Fibroblast of skin of scalp (primary cell): ENCODE results near the gene PLA2G12B.
"Not testable (repeated sequence)": the region's sequence is repeated elsewhere in the genome, so short reads cannot be mapped to it uniquely, and the experiment has no call there.

Experiments
- DNase-seq: peaks from one replicate; pipeline ENCODE4 v3.0.0-alpha.2; 2013

Gene PLA2G12B

GRCh38 chr10:72935361-72935760 is 19.2 kb downstream of the PLA2G12B start:
- peak; percentile 27 for DNase-seq

- no peak for DNase-seq
Measured at GRCh38 chr10:72932259-72933015, 22.2 kb downstream of the PLA2G12B start.

GRCh38 chr10:72930276-72930675 is 24.3 kb downstream of the PLA2G12B start:
- DNase-seq: no peak

GRCh38 chr10:72928798-72929197 is 25.8 kb downstream of the PLA2G12B start:
- DNase-seq: no peak

GRCh38 chr10:72927485-72927884 is 27.1 kb downstream of the PLA2G12B start:
- DNase-seq: no peak

- DNase-seq: no peak
Measured at GRCh38 chr10:72925951-72926465, 28.6 kb downstream of the PLA2G12B start.

GRCh38 chr10:72924351-72924750 is 30.3 kb downstream of the PLA2G12B start:
- no peak for DNase-seq

- not testable (repeated sequence) for DNase-seq
Measured at GRCh38 chr10:72921147-72921683, 33.4 kb downstream of the PLA2G12B start.

GRCh38 chr10:72918352-72918751 is 36.3 kb downstream of the PLA2G12B start:
- no peak for DNase-seq

- DNase-seq: not testable (repeated sequence)
Measured at GRCh38 chr10:72917803-72918332, 36.7 kb downstream of the PLA2G12B start.

GRCh38 chr10:72917201-72917600 is 37.4 kb downstream of the PLA2G12B start:
- peak; percentile 44 for DNase-seq

GRCh38 chr10:72913287-72913686 is 41.3 kb downstream of the PLA2G12B start:
- no peak for DNase-seq

- DNase-seq: no peak
Measured at GRCh38 chr10:72912736-72913135, 41.9 kb downstream of the PLA2G12B start.

- DNase-seq: no peak
Measured at GRCh38 chr10:72911758-72912157, 42.8 kb downstream of the PLA2G12B start.

GRCh38 chr10:72910705-72911104 is 43.9 kb downstream of the PLA2G12B start:
- no peak for DNase-seq

- no peak for DNase-seq
Measured at GRCh38 chr10:72906446-72906845, 48.2 kb downstream of the PLA2G12B start.

- DNase-seq: no peak
Measured at GRCh38 chr10:72904806-72905205, 49.8 kb downstream of the PLA2G12B start.

GRCh38 chr10:72903941-72904446 is 50.6 kb downstream of the PLA2G12B start:
- not testable (repeated sequence) for DNase-seq

GRCh38 chr10:72899545-72899944 is 55.1 kb downstream of the PLA2G12B start:
- DNase-seq: no peak

- no peak for DNase-seq
Measured at GRCh38 chr10:72898616-72899015, 56.0 kb downstream of the PLA2G12B start.

- no peak for DNase-seq
Measured at GRCh38 chr10:72895236-72895850, 59.3 kb downstream of the PLA2G12B start.

GRCh38 chr10:72893136-72893798 is 61.3 kb downstream of the PLA2G12B start, which contains the start of gene OIT3:
TSS of gene OIT3 (plus strand) at chr10:72893739. CDS start at chr10:72893799, 60 bp downstream.
- no peak for DNase-seq

- no peak for DNase-seq
Measured at GRCh38 chr10:72890086-72890485, 64.5 kb downstream of the PLA2G12B start.
